ENCODE results near the gene ARHGAP24.

The ARHGAP24 gene

DNA sequence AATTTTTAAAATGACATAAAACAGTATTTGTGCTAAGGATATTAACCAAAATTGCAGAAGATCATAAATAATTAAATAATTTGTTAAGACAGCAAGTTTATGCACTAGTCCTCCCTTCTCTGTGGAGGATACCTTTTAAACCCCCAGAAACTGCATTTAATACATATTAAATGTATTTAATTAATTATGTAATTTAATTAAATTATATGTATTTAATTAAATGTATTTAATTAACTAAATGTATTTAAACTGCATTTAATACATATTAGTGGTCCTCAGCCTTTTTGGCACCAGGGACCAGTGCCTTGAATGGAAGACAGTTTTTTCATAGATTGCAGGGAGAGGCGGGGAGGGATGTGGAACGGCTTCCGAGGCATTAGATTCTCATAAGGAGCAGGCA lies 404.6 kb downstream of the ARHGAP24 start:
- H3K27ac ChIP-seq: no peak overlapping the region
- TF ChIP-seq ZFX (IDR thresholded peaks at IDR 0.05): no peak
- TF ChIP-seq, protein P1, sequence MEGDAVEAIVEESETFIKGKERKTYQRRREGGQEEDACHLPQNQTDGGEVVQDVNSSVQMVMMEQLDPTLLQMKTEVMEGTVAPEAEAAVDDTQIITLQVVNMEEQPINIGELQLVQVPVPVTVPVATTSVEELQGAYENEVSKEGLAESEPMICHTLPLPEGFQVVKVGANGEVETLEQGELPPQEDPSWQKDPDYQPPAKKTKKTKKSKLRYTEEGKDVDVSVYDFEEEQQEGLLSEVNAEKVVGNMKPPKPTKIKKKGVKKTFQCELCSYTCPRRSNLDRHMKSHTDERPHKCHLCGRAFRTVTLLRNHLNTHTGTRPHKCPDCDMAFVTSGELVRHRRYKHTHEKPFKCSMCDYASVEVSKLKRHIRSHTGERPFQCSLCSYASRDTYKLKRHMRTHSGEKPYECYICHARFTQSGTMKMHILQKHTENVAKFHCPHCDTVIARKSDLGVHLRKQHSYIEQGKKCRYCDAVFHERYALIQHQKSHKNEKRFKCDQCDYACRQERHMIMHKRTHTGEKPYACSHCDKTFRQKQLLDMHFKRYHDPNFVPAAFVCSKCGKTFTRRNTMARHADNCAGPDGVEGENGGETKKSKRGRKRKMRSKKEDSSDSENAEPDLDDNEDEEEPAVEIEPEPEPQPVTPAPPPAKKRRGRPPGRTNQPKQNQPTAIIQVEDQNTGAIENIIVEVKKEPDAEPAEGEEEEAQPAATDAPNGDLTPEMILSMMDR (conservative IDR thresholded peaks at IDR 0.05): no peak

DNA sequence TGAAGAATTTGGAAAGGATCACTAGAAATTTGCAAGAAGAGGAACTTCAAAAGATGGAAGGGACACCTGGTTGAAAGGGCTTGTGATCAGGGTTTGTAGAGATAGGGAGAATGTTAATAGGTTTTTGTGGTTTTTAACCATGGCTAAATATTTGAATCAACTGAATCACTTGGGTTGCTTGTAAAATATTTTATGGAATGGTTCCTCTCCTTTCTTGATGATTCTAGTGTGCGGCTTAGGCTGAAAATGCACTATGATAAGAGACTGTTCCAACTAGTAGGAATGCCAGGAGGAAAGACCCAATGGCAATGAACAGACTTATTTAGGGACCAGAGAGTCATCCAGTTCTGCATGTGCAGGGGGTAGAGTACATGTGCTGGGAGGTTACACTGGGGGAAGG lies 408.2 kb downstream of the ARHGAP24 start:
- no peak overlapping the region for H3K27ac ChIP-seq
- TF ChIP-seq, protein P1 (conservative IDR thresholded peaks at IDR 0.05): no peak
- no peak for TF ChIP-seq ZFX (IDR thresholded peaks at IDR 0.05)

DNA sequence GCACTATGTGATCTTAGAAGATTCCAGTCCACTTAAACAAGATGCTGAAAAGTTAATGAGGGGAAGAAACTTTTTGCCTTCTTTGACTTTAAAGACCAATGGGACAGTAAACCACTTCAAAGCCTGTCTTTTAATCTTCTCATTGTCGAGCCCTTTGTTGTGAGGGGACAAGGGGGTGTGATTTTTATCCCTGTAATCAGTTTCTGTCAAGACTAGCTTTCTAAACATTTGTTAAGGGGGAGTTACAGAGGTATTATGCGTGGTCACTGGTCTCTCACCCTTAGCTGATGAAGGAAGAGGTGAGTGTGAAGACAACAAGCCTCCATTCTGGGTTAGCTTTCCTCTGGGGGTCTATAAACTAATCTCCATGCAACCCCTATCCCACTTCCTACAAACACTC lies 409.3 kb downstream of the ARHGAP24 start:
- TF ChIP-seq, protein P1 (conservative IDR thresholded peaks at IDR 0.05): no peak
- TF ChIP-seq ZFX (IDR thresholded peaks at IDR 0.05): no peak
- H3K27ac ChIP-seq: no peak overlapping the region

DNA sequence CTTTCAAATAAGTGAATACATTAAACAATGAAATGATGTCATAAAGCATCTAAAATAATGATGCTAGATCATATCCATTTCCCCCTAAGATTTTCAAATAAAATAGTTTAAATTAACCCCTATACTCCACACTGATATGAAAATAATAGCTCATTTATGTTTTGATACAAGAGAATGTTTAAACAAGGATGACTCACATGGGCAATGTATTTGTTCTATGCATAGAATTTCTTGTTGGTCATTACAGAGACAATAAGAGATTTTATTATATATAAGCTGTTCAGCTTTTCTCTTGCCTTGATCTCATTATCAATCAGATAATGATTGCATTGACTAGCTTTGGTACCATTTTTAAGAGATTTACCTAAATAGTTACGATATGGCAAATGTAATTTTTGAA lies 411.7 kb downstream of the ARHGAP24 start:
- no peak for TF ChIP-seq ZFX (IDR thresholded peaks at IDR 0.05)
- TF ChIP-seq, protein P1 (conservative IDR thresholded peaks at IDR 0.05): no peak
- H3K27ac ChIP-seq: no peak overlapping the region

DNA sequence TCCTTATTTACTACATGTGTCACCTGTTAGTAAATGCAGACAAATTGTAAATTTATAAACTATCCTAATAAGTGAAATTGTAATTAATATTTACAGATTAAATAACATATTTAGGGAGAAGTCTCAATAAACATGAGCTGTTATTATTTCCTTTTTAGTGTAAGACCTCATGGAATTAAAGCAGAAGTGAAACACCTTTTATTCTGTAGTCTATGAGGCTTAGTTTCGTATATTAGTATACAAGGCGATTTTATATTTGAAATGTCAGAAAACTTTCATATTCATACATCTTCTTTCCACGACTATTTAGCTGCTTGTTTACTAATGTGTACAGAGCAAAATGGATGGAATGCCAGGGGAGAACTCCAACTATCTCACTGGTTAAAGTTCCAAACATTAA lies 414.4 kb downstream of the ARHGAP24 start:
- no peak overlapping the region for H3K27ac ChIP-seq
- TF ChIP-seq, protein P1 (conservative IDR thresholded peaks at IDR 0.05): no peak
- TF ChIP-seq ZFX (IDR thresholded peaks at IDR 0.05): no peak

DNA sequence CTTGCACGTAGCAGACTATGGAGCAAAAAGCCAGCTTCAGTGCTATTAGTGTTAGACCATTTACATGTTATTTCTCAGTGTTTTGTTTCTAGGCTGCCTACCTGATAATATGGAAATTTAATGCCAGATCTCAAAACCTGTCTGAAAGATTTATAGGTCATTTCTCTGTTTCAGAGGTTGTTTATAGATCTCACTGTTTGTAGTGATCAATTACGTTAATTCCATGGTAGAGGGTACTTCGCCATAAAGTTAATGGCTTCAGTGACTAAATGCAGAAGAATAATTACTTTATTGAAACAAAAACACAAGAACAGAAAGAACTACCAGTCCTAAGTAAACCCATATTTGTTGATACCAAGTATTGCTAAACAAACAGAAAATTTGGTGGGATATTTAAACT lies 420.8 kb downstream of the ARHGAP24 start:
- TF ChIP-seq, protein P1 (conservative IDR thresholded peaks at IDR 0.05): no peak
- TF ChIP-seq ZFX (IDR thresholded peaks at IDR 0.05): no peak
- no peak overlapping the region for H3K27ac ChIP-seq

DNA sequence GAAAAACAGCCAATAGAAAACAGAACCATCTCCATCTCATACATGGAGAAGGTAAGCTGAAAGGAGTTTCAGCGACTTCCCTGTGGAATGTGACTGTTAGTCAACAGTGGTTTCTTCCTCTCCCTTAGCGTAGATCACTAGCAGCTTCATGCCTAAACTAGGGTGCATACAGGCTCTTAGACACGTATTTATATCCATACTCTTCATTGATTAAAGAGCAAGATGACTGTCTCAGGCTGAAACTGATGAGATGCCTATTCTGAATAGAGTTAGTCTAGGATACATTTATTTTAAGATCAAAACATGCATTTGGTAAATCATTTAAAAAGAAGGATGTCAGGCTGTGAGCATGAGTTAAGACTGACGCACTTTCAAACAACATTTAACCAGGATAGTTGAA lies 423.3 kb downstream of the ARHGAP24 start:
- TF ChIP-seq, protein P1 (conservative IDR thresholded peaks at IDR 0.05): no peak
- TF ChIP-seq ZFX (IDR thresholded peaks at IDR 0.05): no peak
- H3K27ac ChIP-seq: no peak overlapping the region
